ENCODE results near the gene UNKL.

UNKL gene

DNA sequence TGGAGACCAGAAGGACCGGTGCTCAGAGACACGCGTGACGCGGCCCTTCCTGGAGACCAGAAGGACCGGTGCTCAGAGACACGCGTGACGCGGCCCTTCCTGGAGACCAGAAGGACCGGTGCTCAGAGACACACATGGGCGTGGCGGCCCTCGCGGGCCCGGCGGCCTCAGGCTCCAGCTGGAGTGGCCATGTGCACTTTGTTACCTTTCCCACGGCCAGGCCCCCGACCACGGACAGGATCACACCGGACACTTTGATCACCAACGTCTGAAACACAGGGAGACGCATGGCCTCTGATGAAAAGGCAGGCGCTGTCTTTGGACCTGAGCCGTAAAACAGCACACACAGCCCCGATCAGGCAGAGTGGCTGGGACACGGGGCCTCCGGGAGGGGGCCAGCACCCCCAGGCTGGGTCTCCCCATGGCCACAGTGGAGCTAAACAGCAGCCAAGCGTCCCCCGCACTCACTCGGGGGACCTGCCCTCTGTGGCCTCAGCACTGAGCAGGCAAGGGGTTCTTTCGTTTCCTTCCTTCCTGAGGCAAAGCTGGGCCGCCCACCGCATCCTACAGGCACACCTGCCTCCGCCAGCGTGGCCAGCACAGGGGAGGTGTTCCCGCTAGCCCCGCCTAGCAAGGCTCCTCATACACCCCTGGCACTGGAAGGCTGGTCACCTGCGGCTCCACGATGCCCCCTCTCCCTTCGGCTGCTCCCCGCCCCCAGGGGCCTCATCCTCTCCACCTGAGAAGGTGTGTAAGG, 43.2 kb upstream of the UNKL start:
- TF ChIP-seq SUZ12 (IDR thresholded peaks at IDR 0.05; ENCODE audit: extremely low read depth, insufficient read depth, insufficient read length) (no peak), ZNF274 (IDR thresholded peaks at IDR 0.05; ENCODE audit: low read depth, low read length) (no peak), YY1 (IDR thresholded peaks at IDR 0.05; ENCODE audit: insufficient read depth, insufficient read length) (no peak)
- Histone ChIP-seq H3K4me1 (ENCODE audit: insufficient read depth, insufficient read length) (no peaks in the 10 kb centered on the region), H3K4me3 (ENCODE audit: insufficient read length, low read depth) (no peak overlapping the region), H3K36me3 (ENCODE audit: insufficient read depth, insufficient read length, low read length) (peaks cover 72% of the 10 kb centered on the region), H3K9me3 (ENCODE audit: insufficient read depth, low read length) (no peaks in the 10 kb centered on the region), H3K9ac (ENCODE audit: insufficient read length, low read depth) (no peak overlapping the region), H3K27me3 (ENCODE audit: insufficient read depth, insufficient read length) (no peaks in the 10 kb centered on the region)
- DNase-seq (ENCODE audit: low read depth, low spot score): no peak

GRCh38 chr16:1456951-1457350, 42.4 kb upstream of the UNKL start:
- no peaks in the 10 kb centered on the region for H3K9me3 ChIP-seq (ENCODE audit: insufficient read depth, low read length)
- no peak for TF ChIP-seq SUZ12 (IDR thresholded peaks at IDR 0.05; ENCODE audit: extremely low read depth, insufficient read depth, insufficient read length)
- TF ChIP-seq YY1 (IDR thresholded peaks at IDR 0.05; ENCODE audit: insufficient read depth, insufficient read length): no peak
- no peak for TF ChIP-seq ZNF274 (IDR thresholded peaks at IDR 0.05; ENCODE audit: low read depth, low read length)
- no peaks in the 10 kb centered on the region for H3K27me3 ChIP-seq (ENCODE audit: insufficient read depth, insufficient read length)
- DNase-seq (ENCODE audit: low read depth, low spot score): no peak
- no peak overlapping the region for H3K9ac ChIP-seq (ENCODE audit: insufficient read length, low read depth)
- H3K4me3 ChIP-seq (ENCODE audit: insufficient read length, low read depth): no peak overlapping the region
- H3K36me3 ChIP-seq (ENCODE audit: insufficient read depth, insufficient read length, low read length): peaks cover 79% of the 10 kb centered on the region
- no peaks in the 10 kb centered on the region for H3K4me1 ChIP-seq (ENCODE audit: insufficient read depth, insufficient read length)

DNA sequence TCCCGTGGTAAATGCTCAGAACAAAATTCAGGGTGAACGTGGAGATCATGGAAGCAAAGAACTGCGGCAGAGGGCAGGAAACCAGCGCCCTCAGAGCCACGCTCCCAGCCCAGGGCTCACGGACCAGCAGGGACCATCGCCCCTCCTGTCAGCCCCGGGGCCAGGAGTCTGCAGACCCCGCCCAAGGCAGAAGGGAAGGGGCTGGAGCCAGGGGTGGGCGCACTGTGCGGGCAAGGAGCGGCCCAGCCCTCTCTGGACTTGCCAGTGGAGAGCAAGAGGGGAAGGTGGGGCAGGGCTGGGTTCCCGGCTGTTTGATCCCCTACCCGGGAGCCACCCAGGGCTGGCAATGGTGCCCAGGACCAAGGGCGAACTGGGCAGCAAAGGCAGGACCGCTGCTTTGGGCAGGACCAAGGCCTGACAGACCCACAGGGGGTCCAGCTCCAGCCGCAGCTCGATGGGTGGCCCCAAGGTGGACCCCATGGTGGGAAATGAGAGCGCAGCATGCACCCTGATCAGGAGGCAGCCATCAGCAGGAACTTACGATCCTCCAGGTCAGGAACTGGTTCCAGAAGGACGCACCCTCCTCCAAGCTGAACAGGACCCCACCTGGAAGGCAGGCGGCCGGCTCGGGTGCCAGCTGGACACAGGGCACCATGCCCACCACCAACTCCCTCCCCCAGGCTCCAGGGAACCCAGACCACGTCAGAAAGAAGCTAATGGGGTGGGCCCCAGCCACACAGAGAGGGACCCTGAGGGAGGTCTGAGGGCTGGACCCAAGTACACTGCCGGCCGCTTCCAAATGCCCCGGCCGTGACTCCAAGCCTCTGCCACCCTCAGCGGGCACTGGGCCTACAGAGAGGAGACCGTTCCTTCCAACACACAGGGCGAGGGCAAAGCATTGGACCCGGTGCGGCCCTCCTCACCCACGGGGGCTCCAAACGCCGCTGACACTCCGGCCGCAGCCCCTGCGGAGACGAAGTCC, 41.0 kb upstream of the UNKL start:
- Histone ChIP-seq H3K4me3 (ENCODE audit: insufficient read length, low read depth) (no peak overlapping the region), H3K9ac (ENCODE audit: insufficient read length, low read depth) (no peak overlapping the region), H3K27me3 (ENCODE audit: insufficient read depth, insufficient read length) (no peaks in the 10 kb centered on the region), H3K4me1 (ENCODE audit: insufficient read depth, insufficient read length) (no peaks in the 10 kb centered on the region), H3K36me3 (ENCODE audit: insufficient read depth, insufficient read length, low read length) (peaks cover 82% of the 10 kb centered on the region), H3K9me3 (ENCODE audit: insufficient read depth, low read length) (no peaks in the 10 kb centered on the region)
- TF ChIP-seq YY1 (IDR thresholded peaks at IDR 0.05; ENCODE audit: insufficient read depth, insufficient read length) (no peak), ZNF274 (IDR thresholded peaks at IDR 0.05; ENCODE audit: low read depth, low read length) (no peak), SUZ12 (IDR thresholded peaks at IDR 0.05; ENCODE audit: extremely low read depth, insufficient read depth, insufficient read length) (no peak)
- no peak for DNase-seq (ENCODE audit: low read depth, low spot score)

- H3K9ac ChIP-seq (ENCODE audit: insufficient read length, low read depth): no peak overlapping the region
- no peak for TF ChIP-seq YY1 (IDR thresholded peaks at IDR 0.05; ENCODE audit: insufficient read depth, insufficient read length)
- TF ChIP-seq ZNF274 (IDR thresholded peaks at IDR 0.05; ENCODE audit: low read depth, low read length): no peak
- TF ChIP-seq SUZ12 (IDR thresholded peaks at IDR 0.05; ENCODE audit: extremely low read depth, insufficient read depth, insufficient read length): no peak
- peaks cover 82% of the 10 kb centered on the region for H3K36me3 ChIP-seq (ENCODE audit: insufficient read depth, insufficient read length, low read length)
- no peaks in the 10 kb centered on the region for H3K27me3 ChIP-seq (ENCODE audit: insufficient read depth, insufficient read length)
- DNase-seq (ENCODE audit: low read depth, low spot score): no peak
- H3K9me3 ChIP-seq (ENCODE audit: insufficient read depth, low read length): no peaks in the 10 kb centered on the region
- no peaks in the 10 kb centered on the region for H3K4me1 ChIP-seq (ENCODE audit: insufficient read depth, insufficient read length)
- no peak overlapping the region for H3K4me3 ChIP-seq (ENCODE audit: insufficient read length, low read depth)
These were observed 40.1 kb upstream of the UNKL start for GRCh38 chr16:1454561-1454960.

GRCh38 chr16:1453316-1453715, 38.8 kb upstream of the UNKL start:
- Histone ChIP-seq H3K4me3 (ENCODE audit: insufficient read length, low read depth) (no peak overlapping the region), H3K27me3 (ENCODE audit: insufficient read depth, insufficient read length) (no peaks in the 10 kb centered on the region), H3K36me3 (ENCODE audit: insufficient read depth, insufficient read length, low read length) (peaks cover 86% of the 10 kb centered on the region), H3K4me1 (ENCODE audit: insufficient read depth, insufficient read length) (no peaks in the 10 kb centered on the region), H3K9ac (ENCODE audit: insufficient read length, low read depth) (no peak overlapping the region), H3K9me3 (ENCODE audit: insufficient read depth, low read length) (no peaks in the 10 kb centered on the region)
- no peak for TF ChIP-seq ZNF274 (IDR thresholded peaks at IDR 0.05; ENCODE audit: low read depth, low read length)
- TF ChIP-seq SUZ12 (IDR thresholded peaks at IDR 0.05; ENCODE audit: extremely low read depth, insufficient read depth, insufficient read length): no peak
- TF ChIP-seq YY1 (IDR thresholded peaks at IDR 0.05; ENCODE audit: insufficient read depth, insufficient read length): no peak
- no peak for DNase-seq (ENCODE audit: low read depth, low spot score)

DNA sequence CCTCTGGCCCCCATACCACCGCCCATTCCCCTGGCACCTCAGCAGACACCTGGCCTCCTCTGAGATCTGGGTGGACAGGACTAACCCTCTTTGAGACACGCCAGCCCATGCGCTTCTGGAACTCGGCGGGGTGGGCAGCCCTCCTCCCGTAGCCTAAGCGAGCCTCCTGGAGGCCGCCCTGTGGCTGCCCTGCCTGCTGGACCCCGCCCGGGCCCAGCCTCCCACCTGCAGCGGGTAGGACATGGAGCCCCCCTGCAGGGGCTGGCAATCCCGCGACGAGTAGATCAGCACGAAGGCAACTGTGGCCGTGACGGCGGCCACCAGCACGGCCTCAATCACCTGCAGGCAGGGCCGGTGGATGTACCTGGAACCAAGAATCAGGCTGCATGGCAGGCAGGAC, 38.0 kb upstream of the UNKL start:
- Histone ChIP-seq H3K4me1 (ENCODE audit: insufficient read depth, insufficient read length) (no peaks in the 10 kb centered on the region), H3K36me3 (ENCODE audit: insufficient read depth, insufficient read length, low read length) (peaks cover 86% of the 10 kb centered on the region), H3K27me3 (ENCODE audit: insufficient read depth, insufficient read length) (no peaks in the 10 kb centered on the region), H3K4me3 (ENCODE audit: insufficient read length, low read depth) (no peak overlapping the region), H3K9ac (ENCODE audit: insufficient read length, low read depth) (no peak overlapping the region), H3K9me3 (ENCODE audit: insufficient read depth, low read length) (no peaks in the 10 kb centered on the region)
- DNase-seq (ENCODE audit: low read depth, low spot score): no peak
- no peak for TF ChIP-seq YY1 (IDR thresholded peaks at IDR 0.05; ENCODE audit: insufficient read depth, insufficient read length)
- TF ChIP-seq ZNF274 (IDR thresholded peaks at IDR 0.05; ENCODE audit: low read depth, low read length): no peak
- TF ChIP-seq SUZ12 (IDR thresholded peaks at IDR 0.05; ENCODE audit: extremely low read depth, insufficient read depth, insufficient read length): no peak
